ENCODE results near the gene SIRT3. TPM values are rescaled to one million over a fixed set of nuclear protein-coding genes. Genes with fewer than 3 reads are reported as not detected.
"Not testable (repeated sequence)": the region's sequence is repeated elsewhere in the genome, so short reads cannot be mapped to it uniquely, and the experiment has no call there.

The SIRT3 gene
- total and polyA plus RNA-seq, 2 of the 13 experiments (the other 11 are each of a cell fraction or from before 2014, with no cell fraction given), result 15.1 to 18.2 TPM

DNA sequence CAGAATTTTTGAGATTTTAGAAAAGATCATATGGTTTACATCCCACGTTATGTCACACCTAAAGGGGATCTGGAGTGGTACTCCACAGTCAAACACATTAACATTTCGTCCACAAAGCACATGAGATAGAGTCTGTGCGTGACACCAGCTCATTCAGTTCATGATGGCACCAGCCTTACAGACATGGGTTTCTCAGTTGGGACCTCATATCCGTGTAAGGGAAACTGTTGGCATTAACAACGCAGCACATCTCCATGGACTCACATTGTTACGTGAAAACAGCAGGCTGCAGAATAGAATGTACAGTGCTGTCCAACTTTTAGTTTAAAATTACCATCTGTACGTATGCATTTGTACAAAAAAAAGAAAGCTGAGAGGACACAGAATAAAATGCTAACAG is 14.6 kb downstream of the SIRT3 start:
- WGBS (ENCODE audit: low lambda C conversion rate), result 91% methylated on average over 7 of the region's 7 CpGs
- TF ChIP-seq, protein P1, sequence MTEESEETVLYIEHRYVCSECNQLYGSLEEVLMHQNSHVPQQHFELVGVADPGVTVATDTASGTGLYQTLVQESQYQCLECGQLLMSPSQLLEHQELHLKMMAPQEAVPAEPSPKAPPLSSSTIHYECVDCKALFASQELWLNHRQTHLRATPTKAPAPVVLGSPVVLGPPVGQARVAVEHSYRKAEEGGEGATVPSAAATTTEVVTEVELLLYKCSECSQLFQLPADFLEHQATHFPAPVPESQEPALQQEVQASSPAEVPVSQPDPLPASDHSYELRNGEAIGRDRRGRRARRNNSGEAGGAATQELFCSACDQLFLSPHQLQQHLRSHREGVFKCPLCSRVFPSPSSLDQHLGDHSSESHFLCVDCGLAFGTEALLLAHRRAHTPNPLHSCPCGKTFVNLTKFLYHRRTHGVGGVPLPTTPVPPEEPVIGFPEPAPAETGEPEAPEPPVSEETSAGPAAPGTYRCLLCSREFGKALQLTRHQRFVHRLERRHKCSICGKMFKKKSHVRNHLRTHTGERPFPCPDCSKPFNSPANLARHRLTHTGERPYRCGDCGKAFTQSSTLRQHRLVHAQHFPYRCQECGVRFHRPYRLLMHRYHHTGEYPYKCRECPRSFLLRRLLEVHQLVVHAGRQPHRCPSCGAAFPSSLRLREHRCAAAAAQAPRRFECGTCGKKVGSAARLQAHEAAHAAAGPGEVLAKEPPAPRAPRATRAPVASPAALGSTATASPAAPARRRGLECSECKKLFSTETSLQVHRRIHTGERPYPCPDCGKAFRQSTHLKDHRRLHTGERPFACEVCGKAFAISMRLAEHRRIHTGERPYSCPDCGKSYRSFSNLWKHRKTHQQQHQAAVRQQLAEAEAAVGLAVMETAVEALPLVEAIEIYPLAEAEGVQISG (CRISPR knock-in tag; IDR thresholded peaks at IDR 0.05), result no peak
- TF ChIP-seq ZNF180 (CRISPR knock-in tag; IDR thresholded peaks at IDR 0.05; ENCODE audit: borderline replicate concordance, low read depth), result no peak
- TF ChIP-seq PPARG (CRISPR knock-in tag; conservative IDR thresholded peaks at IDR 0.05), result no peak
- TF ChIP-seq CBFB (CRISPR knock-in tag; IDR thresholded peaks at IDR 0.05), result no peak
- TF ChIP-seq, protein P2, sequence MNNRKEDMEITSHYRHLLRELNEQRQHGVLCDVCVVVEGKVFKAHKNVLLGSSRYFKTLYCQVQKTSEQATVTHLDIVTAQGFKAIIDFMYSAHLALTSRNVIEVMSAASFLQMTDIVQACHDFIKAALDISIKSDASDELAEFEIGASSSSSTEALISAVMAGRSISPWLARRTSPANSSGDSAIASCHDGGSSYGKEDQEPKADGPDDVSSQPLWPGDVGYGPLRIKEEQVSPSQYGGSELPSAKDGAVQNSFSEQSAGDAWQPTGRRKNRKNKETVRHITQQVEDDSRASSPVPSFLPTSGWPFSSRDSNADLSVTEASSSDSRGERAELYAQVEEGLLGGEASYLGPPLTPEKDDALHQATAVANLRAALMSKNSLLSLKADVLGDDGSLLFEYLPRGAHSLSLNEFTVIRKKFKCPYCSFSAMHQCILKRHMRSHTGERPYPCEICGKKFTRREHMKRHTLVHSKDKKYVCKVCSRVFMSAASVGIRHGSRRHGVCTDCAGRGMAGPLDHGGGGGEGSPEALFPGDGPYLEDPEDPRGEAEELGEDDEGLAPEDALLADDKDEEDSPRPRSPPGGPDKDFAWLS (CRISPR knock-in tag; IDR thresholded peaks at IDR 0.05; ENCODE audit: borderline replicate concordance), result no peak
- no peak for TF ChIP-seq NAIF1 (CRISPR knock-in tag; IDR thresholded peaks at IDR 0.05; ENCODE audit: borderline replicate concordance)
- no peak for TF ChIP-seq ZNF343 (CRISPR knock-in tag; IDR thresholded peaks at IDR 0.05)
- POLR2A ChIA-PET, result no interaction called here

DNA sequence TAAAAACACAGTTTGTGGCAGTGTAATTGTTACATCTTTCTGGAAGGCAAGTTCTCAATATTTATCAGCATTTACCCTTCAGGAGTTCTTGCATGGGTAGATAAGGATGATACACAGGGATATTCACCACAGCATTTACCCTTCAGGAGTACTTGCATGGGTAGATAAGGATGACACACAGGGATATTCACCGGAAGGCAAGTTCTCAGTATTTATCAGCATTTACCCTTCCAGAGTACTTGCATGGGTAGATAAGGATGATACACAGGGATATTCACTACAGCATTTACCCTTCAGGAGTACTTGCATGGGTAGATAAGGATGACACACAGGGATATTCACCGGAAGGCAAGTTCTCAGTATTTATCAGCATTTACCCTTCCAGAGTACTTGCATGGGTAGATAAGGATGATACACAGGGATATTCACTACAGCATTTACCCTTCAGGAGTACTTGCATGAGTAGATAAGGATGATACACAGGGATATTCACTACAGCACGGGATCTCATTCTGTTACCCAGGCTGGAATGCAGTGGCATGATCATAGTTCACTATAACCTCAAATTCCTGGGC is 15.4 kb downstream of the SIRT3 start:
- H3K36me3 ChIP-seq (replicated peaks in 1 of 2; ENCODE audit: control insufficient read depth in 1 of 2, insufficient read depth in 2 of 2, low read length in 2 of 2), result peaks cover 4 to 17% of the 10 kb centered on the region in 2 experiments; a peak in 3 of 5 replicates
- H3K4me1 ChIP-seq (ENCODE audit: insufficient read depth, low read length), result peaks cover 19% of the 10 kb centered on the region
- H3K27ac ChIP-seq (ENCODE audit: extremely low read length, insufficient read depth, low read length); POLR2A ChIA-PET; H3K27me3 ChIP-seq (ENCODE audit: control insufficient read depth in 1 of 2, insufficient read depth in 2 of 2, low read length in 2 of 2); H3K9ac ChIP-seq (ENCODE audit: insufficient read depth, low read depth, low read length); DNase-seq (ENCODE audit: low spot score); H3K79me2 ChIP-seq (ENCODE audit: insufficient read depth, low read length); intact Hi-C loops (cut with micrococcal nuclease; ENCODE audit: unreplicated experiment); in situ Hi-C loops (cut with HindIII; ENCODE audit: extremely low pct_ligation_motif_present, low pct_unique_long_range_greater_than_20kb); FAIRE-seq; H3K4me2 ChIP-seq (ENCODE audit: low read depth, low read length); H3K4me3 ChIP-seq (replicated peaks in 1 of 3; ENCODE audit: insufficient read depth in 1 of 3, low read depth in 2 of 3, low read length in 3 of 3); ATAC-seq; H2AFZ ChIP-seq (ENCODE audit: low read length); CTCF ChIA-PET (ENCODE audit: low intra/inter-chr PET ratio, low total read pairs); H4K20me1 ChIP-seq (ENCODE audit: insufficient read depth, low read length); H3K9me3 ChIP-seq (ENCODE audit: low read length); BruUV-seq (replicated peaks): not testable (repeated sequence)
- WGBS (ENCODE audit: low lambda C conversion rate), result 92% methylated on average over 2 of the region's 3 CpGs

More for the DNA sequence above, 14.6 kb downstream of the SIRT3 start:
- no peak overlapping the region for H3K9ac ChIP-seq (ENCODE audit: insufficient read depth, low read depth, low read length)
- no peak for ATAC-seq
- no peaks in the 10 kb centered on the region; a peak in 1 of 5 replicates for H3K27me3 ChIP-seq (ENCODE audit: control insufficient read depth in 1 of 2, insufficient read depth in 2 of 2, low read length in 2 of 2)
- BruUV-seq (replicated peaks), result no TSS peak
- no peak overlapping the region for H3K27ac ChIP-seq (ENCODE audit: extremely low read length, insufficient read depth, low read length)
- H3K36me3 ChIP-seq (replicated peaks in 1 of 2; ENCODE audit: control insufficient read depth in 1 of 2, insufficient read depth in 2 of 2, low read length in 2 of 2), result peaks cover 3 to 12% of the 10 kb centered on the region in 2 experiments; a peak in 3 of 5 replicates
- H3K4me2 ChIP-seq (ENCODE audit: low read depth, low read length), result no peak overlapping the region
- H3K4me1 ChIP-seq (ENCODE audit: insufficient read depth, low read length), result peaks cover 11% of the 10 kb centered on the region
- no peak overlapping the region for H2AFZ ChIP-seq (ENCODE audit: low read length)
- CTCF ChIA-PET (ENCODE audit: low intra/inter-chr PET ratio, low total read pairs), result no interaction called here
- no peak overlapping the region for H3K4me3 ChIP-seq (replicated peaks in 1 of 3; ENCODE audit: insufficient read depth in 1 of 3, low read depth in 2 of 3, low read length in 3 of 3)
- intact Hi-C loops (cut with micrococcal nuclease; ENCODE audit: unreplicated experiment), result no loop called here
- no peak for DNase-seq (ENCODE audit: low spot score)
- FAIRE-seq, result no peak
- no peaks in the 10 kb centered on the region for H3K9me3 ChIP-seq (ENCODE audit: low read length)
- no peaks in the 10 kb centered on the region for H3K79me2 ChIP-seq (ENCODE audit: insufficient read depth, low read length)
- in situ Hi-C loops (cut with HindIII; ENCODE audit: extremely low pct_ligation_motif_present, low pct_unique_long_range_greater_than_20kb), result no loop called here
- no peaks in the 10 kb centered on the region for H4K20me1 ChIP-seq (ENCODE audit: insufficient read depth, low read length)
